ENCODE data around the gene MAPK8IP3. TPM values are rescaled to one million over a fixed set of nuclear protein-coding genes. Genes with fewer than 3 reads are reported as not detected.
A peak's percentile ranks its signal among the peaks of the same experiment; 100 is the strongest.

Gene MAPK8IP3
- total and polyA plus RNA-seq, 9 of the 15 experiments (the other 6 are each of a cell fraction or from before 2014, with no cell fraction given): 0.17 to 58.7 (median 16.7) TPM

DNA sequence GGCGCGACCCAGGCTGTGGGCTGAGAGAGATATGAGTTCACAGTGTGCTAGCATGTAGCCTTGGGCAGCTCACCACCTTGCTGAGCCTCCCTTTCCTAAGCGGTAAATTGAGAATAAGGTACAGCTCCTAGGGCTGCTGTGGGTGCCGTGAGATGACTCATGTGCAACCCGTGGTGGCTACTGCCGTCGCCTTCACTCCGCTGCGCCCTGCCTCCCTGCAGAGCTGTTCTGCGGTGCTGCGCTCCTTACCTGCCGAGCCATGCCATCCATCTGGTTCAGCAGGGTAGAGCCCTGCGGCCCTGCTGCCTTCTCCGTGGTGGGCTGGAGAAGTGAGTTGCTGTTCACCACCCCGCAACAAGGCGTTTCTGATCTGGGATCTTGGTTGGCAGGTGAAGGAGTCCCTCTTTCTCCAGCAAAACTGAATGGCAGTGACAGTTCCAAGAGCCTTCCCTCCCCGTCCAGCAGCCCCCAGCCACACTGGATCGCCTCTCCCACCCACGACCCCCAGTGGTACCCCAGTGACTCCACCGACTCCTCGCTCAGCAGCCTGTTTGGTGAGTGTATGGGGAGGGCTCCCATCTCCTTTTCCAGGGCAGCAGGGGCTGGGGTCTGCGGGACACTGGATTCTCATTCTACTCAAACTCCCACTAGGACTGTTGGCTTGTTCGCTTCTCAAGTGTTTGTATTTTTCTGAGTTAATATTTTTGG is 37.2 kb upstream of the MAPK8IP3 start:
- WGBS (ENCODE audit: insufficient coverage, low coverage, missing lambda C conversion rate): 92% methylated on average over 18 of the region's 23 CpGs
- ATAC-seq (no peak), DNase-seq (ENCODE audit: extremely low read depth in 1 of 4, low spot score in 3 of 4) (no peak), FAIRE-seq (no peak)
- Histone ChIP-seq H3K79me2 (ENCODE audit: control insufficient read depth, insufficient read depth, low read length) (no peaks in the 10 kb centered on the region), H4K20me1 (replicated peaks; ENCODE audit: control insufficient read depth, insufficient read depth, low read length) (no peaks in the 10 kb centered on the region), H3K9me3 (replicated peaks; ENCODE audit: control insufficient read depth, insufficient read depth, low read depth, low read length) (no peaks in the 10 kb centered on the region), H3K27ac (ENCODE audit: extremely low read depth, low read depth, low read length) (no peak overlapping the region), H3K27me3 (ENCODE audit: control insufficient read depth in 2 of 2, insufficient read depth in 2 of 2, low read length in 2 of 2) (no peaks in the 10 kb centered on the region), H3K36me3 (ENCODE audit: control insufficient read depth, insufficient read depth, low read length) (peaks cover 94% of the 10 kb centered on the region), H3K9me1 (ENCODE audit: control insufficient read depth, insufficient read depth, low read length) (no peaks in the 10 kb centered on the region), H2AFZ (ENCODE audit: low read depth, low read length) (no peak overlapping the region), H3K4me2 (ENCODE audit: insufficient read depth, low read length) (no peak overlapping the region), H3K4me1 (replicated peaks in 1 of 2; ENCODE audit: control insufficient read depth in 2 of 2, insufficient read depth in 2 of 2, low read length in 2 of 2) (no peaks in the 10 kb centered on the region), H3K4me3 (no peak overlapping the region), H3K9ac (ENCODE audit: insufficient read depth in 1 of 2, low read depth in 2 of 2, low read length in 2 of 2) (peak overlapping the region in 1 of 2 experiments; percentile 10; a peak in 1 of 4 replicates)
- BruUV-seq (replicated peaks): no TSS peak
- CTCF ChIA-PET (ENCODE audit: low intra/inter-chr PET ratio): no interaction called here
- intact Hi-C loops (cut with micrococcal nuclease): no loop called here
- POLR2A ChIA-PET: interaction anchor here (0.6 to 3.6 kb wide), 2 partner anchors 9 to 12 kb away, joined by 3 to 18 read pairs; partner anchors contain the start of gene JPT2
- in situ Hi-C loops (cut with MboI): no loop called here
- TF ChIP-seq POLR2G (IDR thresholded peaks at IDR 0.05; ENCODE audit: low read depth, low read length) (0 out of 2 replicates have a peak, but pooled peaks have one; percentile 22), CBFB (CRISPR knock-in tag; IDR thresholded peaks at IDR 0.05) (no peak)

DNA sequence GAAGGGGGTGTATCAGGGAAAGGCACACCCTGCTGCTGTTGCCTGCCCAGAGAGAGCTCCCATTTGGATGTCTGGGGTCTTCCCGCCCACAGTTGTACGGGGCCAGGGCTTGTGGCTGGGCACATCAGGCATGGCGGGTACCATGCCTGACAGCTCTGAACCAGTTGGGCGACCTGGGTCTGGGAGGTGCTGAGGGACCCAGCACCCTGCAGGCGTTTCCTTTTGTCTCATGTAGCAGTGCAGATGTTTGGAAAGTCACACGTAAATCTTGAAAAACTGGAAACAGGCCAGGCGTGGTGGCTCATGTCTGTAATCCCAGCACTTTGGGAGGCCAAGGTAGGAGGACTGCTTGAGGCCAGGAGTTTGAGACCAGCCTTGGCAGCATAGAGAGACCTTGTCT is 36.3 kb upstream of the MAPK8IP3 start:
- ChIA-PET CTCF (ENCODE audit: low intra/inter-chr PET ratio) (no interaction called here), POLR2A (no interaction called here)
- Histone ChIP-seq H3K4me3 (no peak overlapping the region), H3K27me3 (ENCODE audit: control insufficient read depth in 2 of 2, insufficient read depth in 2 of 2, low read length in 2 of 2) (no peaks in the 10 kb centered on the region), H4K20me1 (replicated peaks; ENCODE audit: control insufficient read depth, insufficient read depth, low read length) (no peaks in the 10 kb centered on the region), H3K4me1 (replicated peaks in 1 of 2; ENCODE audit: control insufficient read depth in 2 of 2, insufficient read depth in 2 of 2, low read length in 2 of 2) (no peaks in the 10 kb centered on the region), H3K4me2 (ENCODE audit: insufficient read depth, low read length) (no peak overlapping the region), H3K27ac (ENCODE audit: extremely low read depth, low read depth, low read length) (no peak overlapping the region), H3K9ac (ENCODE audit: insufficient read depth in 1 of 2, low read depth in 2 of 2, low read length in 2 of 2) (no peak overlapping the region), H3K36me3 (ENCODE audit: control insufficient read depth, insufficient read depth, low read length) (peaks cover 95% of the 10 kb centered on the region), H3K79me2 (ENCODE audit: control insufficient read depth, insufficient read depth, low read length) (no peaks in the 10 kb centered on the region), H3K9me3 (replicated peaks; ENCODE audit: control insufficient read depth, insufficient read depth, low read depth, low read length) (no peaks in the 10 kb centered on the region), H3K9me1 (ENCODE audit: control insufficient read depth, insufficient read depth, low read length) (no peaks in the 10 kb centered on the region), H2AFZ (ENCODE audit: low read depth, low read length) (no peak overlapping the region)
- WGBS (ENCODE audit: insufficient coverage, low coverage, missing lambda C conversion rate): 95% methylated on average over 6 of the region's 7 CpGs
- no peak for DNase-seq (ENCODE audit: extremely low read depth in 1 of 4, low spot score in 3 of 4)
- in situ Hi-C loops (cut with MboI) (no loop called here), intact Hi-C loops (cut with micrococcal nuclease) (no loop called here)
- ATAC-seq: no peak
- no peak for TF ChIP-seq HDAC8 (tag; IDR thresholded peaks at IDR 0.05)
- TF ChIP-seq ASH1L (IDR thresholded peaks at IDR 0.05; ENCODE audit: borderline replicate concordance, low read depth, partially characterized antibody): no peak
- TF ChIP-seq ZC3H11A (IDR thresholded peaks at IDR 0.05; ENCODE audit: low read depth, low read length): no peak
- TF ChIP-seq PRPF4 (IDR thresholded peaks at IDR 0.05; ENCODE audit: insufficient read depth, low read depth, low read length, poor library complexity, severe bottlenecking): no peak
- TF ChIP-seq NR2C2 (CRISPR knock-in tag; IDR thresholded peaks at IDR 0.05): no peak
- TF ChIP-seq NR2C2 (tag; IDR thresholded peaks at IDR 0.05): no peak
- no peak for TF ChIP-seq HNRNPUL1 (IDR thresholded peaks at IDR 0.05; ENCODE audit: low read length)
- TF ChIP-seq ZNF197 (CRISPR knock-in tag; IDR thresholded peaks at IDR 0.05; ENCODE audit: low read depth): no peak
- no peak for TF ChIP-seq PHTF2 (CRISPR knock-in tag; IDR thresholded peaks at IDR 0.05)
- TF ChIP-seq POLR3G (IDR thresholded peaks at IDR 0.05; ENCODE audit: extremely low read depth, insufficient read length, insufficient replicate concordance): no peak
- TF ChIP-seq ZNF165 (CRISPR knock-in tag; IDR thresholded peaks at IDR 0.05; ENCODE audit: borderline replicate concordance): no peak
- no peak for TF ChIP-seq RHOXF2B (CRISPR knock-in tag; conservative IDR thresholded peaks at IDR 0.05)
- no peak for TF ChIP-seq HNRNPH1 (optimal IDR thresholded peaks at IDR 0.05; ENCODE audit: low read depth, low read length)
- BruUV-seq (replicated peaks): no TSS peak
- FAIRE-seq: no peak
